ENCODE measurements around the gene CLSTN1.
"Not testable (repeated sequence)": the region's sequence is repeated elsewhere in the genome, so short reads cannot be mapped to it uniquely, and the experiment has no call there.

Gene CLSTN1

DNA sequence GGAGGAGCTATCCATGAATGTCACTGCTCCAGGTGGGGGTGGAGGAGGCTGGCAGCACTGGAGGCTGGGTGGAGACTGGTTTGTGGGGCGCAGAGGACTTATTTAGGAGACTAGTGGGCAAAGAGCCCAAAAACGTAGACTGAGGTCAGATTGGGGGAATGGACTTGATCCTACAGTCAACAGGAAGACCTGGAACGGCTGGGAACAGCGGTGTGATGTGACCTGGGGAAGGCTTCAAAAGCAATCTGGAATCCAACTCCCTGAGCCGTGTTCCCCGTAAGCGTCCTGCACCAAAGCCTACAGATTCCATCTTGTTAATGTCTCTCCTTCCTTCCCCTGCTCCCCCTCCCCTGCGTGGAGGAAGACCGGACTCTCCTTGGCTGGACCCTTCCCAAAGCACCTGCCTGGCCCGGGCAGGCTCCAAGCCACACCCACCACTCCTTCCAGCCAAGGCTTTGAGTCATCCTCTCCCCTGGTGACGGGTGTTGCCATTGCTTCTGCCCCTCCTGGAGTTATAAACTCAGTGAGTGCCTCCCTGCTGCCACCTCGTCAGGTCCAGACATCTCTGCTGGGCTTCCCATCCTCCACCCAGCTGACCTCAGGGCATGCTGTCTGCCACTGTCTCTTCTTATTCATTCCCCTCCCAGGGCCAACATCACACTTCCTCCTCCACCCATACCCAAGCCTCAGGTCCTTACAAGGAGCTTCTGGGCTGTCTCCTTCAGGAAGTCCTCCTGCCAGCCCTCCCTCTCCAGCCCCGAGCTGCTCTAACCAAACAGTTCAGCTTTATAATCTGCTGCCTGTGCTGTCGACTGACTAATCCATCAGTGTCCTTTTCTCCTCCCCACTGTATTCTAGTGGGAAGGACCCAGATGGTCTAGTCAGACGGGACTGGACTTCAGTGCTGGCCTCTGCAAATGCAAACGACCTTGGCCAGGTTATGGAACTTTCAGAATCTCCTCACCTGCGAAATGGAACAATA, 1.6 kb upstream of the CLSTN1 start:
- DNase-seq: peak; percentile 7

DNA sequence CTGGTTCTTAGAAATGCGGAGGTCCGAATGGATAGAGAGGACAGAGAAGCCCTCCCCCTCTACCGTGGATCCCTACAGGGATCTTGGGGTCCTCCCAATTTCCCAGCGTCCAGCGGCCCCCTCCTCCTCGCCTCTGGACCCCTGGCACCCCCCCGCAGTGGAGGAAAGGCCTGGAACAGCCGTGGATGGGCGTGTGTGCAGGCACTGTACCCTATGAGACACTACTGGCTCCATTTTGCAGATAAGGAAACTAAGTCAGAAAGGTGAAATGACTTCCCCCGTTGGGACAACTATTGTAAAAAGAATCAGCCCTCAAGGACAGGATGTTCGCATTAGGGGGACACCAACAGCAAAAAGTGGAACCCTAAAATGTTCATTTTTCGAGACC, 931 bp upstream of the CLSTN1 start:
- no peak for DNase-seq

DNA sequence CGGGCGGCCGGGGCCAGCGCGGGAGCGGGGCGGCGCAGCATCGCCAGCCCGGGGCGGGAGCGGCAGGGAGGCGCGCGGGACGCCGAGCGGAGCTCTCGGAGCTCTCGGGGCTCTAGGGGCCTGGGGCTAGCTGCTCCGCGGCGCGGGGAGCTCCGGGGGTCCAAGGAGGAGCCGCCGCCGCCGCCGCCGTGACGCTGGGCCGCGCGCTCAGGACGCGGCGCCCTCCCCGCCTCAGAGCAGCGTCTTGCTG, 147 bp downstream of the CLSTN1 start:
- DNase-seq: no peak

DNA sequence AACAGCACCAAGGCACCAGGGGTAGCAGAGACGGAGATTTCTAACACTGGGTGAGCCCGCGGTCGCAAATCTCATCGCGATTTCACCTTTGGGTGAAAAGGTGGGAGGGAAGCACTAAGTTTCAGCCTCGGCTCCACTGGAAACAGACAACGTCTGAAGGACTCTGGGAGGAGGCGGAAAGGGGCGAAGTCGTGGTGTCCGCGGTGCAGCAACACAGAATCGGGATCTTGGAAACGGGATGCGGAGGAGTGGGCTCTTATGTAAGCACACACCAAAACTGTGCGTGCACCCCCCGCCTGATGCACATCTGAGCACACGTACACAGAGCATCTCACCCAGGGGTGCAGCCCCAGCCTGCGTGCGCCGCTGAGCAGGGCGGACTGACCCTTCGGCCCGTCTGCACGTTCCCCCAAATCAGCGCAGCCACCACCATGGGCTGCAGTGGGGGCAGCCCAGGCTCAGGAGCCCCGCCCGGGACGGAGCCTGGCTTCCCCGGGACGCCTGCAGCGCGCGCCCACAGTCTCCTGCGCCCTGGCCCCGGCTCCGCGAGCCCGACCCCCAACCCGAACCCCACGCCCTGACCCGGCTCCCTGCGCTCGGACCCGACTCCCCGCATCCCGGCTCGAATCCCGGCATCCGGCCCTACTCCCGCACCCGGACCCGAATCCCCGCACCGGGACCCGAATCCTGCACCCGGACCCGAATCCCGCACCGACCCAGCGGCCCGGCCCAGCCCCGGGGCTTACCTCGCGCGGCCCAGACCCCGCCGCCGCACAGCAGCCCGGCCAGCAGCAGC, 670 bp downstream of the CLSTN1 start:
- no peak for DNase-seq

DNA sequence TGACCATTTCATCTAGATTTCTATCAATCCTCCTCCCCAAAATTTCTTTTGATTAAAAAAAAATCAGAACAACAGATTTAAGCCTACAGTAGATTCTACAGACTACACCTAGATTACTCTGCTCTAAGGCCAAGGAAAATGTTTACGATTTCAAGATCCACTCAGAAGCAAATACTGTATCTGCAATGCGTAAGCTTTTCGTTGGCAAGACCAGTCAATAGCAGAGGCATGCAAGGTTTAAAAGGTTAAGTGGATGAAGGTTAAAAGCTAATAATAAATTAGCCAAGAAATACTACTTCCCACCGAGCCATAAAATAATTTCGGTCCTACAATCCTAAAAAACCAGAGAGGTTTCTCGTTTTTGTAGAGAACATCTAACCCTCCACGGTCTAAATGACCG, 1.3 kb downstream of the CLSTN1 start:
- DNase-seq: no peak

DNA sequence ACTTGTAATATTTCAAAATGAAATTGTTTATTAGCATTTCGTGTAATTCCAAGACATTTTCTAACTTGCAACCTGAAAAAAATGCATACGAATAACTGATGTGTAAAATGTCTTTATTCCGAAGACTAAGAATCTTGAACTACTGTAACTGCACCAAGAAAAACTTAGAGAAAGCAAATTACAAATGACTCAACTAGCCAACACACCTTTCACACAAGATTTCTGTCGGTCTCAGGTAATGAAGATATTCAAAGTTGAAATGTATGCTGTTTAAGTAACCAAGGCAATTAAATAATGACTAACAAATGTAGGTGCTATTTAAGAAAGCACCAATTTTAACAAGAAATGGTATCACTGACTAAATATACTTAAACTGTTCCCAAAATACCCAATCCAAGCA, 2.1 kb downstream of the CLSTN1 start:
- no peak for DNase-seq

DNA sequence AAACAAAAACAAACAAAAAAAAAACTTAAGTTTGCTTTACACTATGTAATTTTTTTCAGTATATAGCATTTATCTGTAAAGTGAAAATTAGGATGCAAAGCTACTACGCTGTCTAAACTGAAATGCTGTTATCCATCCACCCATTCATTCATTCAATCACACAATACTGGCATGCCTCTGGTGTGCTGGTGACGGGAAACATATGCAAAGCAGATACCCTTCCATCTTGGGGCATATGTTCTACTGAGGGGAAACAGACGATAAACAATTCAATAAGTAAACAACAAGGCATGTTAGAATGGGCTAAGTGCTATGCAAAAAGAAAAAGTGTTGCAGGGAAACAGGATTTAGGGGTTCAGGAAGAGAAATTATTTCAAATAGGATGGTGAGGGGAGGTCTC, 3.2 kb downstream of the CLSTN1 start:
- no peak for DNase-seq

DNA sequence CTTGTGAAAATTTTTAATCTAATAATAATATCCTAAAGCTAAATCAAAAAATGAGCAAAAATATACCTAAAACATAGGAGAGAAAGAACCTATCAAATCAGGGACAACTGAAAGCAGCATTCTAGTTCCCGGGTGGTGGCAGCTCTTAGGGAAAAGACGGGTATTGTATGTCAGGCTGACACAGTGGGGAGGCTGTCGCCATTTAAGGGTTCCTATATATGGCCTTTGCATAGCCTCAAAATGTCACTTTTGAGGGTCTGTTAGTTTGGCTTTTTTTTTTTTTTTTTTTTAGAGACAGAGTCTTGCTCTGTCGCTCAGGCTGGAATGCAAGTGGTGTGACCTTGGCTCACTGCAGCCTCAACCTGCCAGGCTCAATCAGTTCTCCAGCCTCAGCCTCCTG, 6.0 kb downstream of the CLSTN1 start:
- no peak for DNase-seq

DNA sequence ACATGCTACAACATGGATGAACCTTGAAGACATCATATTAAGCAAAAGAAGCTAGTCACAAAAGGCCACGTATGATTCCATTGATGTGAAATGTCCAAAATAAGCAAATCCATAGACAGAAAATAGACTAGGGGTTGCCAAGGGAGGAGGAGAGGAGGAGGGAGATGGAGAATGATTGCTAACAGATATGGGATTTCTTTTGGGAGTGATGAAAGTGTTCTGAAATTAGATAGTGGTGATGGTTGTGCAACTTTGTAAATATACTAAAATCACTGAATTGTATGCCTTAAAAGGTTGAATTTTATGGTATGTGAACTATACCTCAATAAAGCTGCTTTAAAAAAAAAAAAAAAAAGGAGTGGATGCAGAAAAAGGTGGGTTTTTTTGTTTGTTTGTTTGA, 7.6 kb downstream of the CLSTN1 start:
- DNase-seq: no peak

DNA sequence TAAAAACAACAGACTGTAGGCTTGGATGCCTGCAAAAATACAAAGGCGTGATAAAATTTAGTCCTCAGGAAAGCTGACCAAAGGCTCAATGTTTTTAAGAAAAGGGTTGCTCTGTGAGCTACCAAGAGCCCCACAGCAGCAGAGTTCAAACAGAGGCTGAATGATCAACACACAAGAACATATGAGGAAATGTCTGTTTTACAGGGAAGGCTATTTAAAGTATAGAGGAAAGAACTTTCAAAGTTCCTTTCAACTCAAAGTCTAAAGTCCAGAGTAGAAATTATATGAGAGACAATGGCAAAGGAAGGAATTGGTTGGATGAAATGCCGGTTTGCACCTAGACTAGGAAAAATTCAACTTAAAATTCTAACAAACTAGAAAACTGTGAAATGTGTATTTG, 8.6 kb downstream of the CLSTN1 start:
- no peak for DNase-seq

DNA sequence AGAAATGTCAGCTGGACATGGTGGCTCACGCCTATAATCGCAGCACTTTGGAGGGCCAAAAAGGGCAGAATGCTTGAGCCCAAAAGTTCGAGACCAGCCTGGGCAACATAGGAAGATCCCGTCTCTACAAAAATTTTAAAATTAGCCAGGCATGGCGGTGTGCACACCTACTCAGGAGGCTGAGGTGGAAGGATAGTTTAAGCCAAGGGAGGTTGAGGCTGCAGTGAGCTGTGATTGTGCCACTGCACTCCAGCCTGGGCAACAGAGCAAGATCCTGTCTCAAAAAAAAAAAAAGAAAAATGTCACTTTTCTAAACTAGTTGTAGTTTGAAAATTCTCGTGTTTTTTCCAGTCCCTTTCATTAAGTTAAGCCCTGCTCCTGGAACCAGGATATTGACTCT, 9.1 kb downstream of the CLSTN1 start:
- DNase-seq: no peak

DNA sequence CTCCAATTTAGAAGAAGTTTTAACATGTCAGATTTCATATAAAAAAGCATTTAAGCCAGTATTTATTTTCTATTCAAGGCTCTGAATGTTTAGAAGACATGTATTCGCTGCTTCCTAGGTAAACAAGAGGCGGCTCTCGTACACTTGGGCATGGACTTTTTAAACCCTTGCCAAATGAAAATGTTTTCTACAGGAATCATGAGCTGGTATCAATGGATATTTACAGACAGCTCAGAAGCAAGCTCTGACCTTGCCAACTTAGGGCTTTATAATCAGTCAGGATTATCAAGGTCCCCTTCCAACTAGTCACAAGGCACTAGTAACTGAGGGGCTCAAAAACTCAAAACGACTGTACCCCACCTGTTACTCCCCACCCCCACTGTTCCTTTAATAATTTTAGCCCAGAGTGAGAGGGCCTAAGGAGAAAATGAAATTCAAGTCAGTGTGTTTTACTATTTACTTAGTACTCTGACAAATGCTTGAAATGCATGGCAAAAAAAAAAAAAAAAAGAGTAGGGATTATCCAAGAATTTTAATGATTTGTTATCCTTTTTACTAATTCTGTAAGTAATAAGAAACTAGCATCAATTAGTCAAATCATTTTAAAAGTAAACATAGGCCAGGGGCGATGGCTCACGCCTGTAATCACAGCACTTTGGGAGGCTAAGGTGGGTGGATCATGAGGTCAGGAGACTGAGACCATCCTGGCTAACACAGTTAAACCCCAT, 12.4 kb downstream of the CLSTN1 start:
- no peak for DNase-seq

DNA sequence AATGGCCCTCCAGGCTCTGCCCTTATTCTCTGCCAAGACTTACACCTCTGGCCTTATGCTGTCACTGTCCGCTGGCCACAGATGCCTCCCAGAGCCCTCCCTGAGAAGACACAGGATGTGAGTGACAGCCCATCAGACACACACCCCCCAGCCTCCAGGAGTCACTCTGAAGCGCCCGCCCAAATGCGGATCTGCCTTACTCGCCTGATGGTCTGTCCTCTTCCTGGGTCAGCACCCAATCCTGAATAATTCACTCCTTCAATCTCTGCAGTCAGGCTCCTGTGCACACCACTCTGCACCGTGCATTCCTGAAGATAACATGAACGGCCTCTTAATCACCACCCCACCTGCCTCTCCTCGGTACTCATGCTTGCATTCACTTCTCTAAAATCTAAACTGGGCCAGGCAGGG, 14.7 kb downstream of the CLSTN1 start:
- DNase-seq: no peak

DNA sequence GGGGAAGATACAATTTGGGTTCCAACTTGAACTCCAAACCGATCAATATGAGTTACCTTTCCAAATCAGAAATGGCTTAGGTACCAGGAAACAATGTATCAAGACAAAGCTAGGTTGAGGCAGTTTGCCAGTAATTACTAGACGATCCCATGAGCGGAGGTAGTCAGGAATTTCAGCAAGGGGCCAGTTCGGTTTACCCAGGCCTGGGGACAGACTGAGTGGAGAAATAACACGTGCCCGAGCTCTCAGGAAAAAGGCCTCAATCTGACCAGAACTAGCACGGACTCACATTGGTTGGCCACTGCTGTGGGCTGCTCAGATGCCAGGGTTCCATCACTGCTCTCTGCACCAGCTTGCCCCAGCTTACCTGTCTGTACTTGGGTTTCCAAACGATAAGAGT, 15.3 kb downstream of the CLSTN1 start:
- no peak for DNase-seq

DNA sequence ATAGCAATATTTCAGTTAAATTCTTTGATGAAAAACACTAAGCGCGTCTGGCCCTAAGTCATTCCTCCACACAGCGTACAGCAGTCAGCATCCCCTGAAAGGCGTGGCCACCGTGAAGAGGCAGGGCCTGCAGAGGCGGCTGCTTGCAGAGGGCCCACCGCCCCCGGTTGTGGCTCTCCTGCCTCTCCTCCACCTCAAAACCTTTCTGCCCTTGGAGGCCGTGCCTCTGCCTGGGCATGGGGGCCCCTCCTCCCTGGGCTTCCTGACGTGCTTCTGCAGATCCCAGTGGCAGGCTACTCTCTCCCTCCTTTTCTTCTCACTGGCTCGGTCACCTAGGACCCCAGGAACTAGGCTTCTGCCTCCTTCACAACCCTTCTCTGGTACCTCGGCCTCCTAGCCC, 16.2 kb downstream of the CLSTN1 start:
- DNase-seq: no peak

DNA sequence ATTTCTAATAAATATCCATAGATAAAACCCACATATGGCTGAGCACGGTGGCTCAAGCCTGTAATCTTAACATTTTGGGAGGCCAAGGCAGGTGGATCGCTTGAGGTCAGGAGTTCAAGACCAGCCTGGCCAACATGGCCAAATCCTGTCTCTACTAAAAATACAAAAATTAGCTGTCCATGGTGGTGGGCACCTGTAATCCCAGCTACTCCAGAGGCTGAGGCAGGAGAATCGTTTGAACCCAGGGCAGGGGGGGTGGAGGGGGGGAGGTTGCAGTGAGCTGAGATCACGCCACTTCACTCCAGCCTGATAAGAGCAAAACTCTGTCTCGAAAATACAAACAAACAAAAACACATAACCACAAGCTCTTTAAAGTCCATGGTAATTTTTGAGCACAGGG, 17.8 kb downstream of the CLSTN1 start:
- not testable (repeated sequence) for DNase-seq

DNA sequence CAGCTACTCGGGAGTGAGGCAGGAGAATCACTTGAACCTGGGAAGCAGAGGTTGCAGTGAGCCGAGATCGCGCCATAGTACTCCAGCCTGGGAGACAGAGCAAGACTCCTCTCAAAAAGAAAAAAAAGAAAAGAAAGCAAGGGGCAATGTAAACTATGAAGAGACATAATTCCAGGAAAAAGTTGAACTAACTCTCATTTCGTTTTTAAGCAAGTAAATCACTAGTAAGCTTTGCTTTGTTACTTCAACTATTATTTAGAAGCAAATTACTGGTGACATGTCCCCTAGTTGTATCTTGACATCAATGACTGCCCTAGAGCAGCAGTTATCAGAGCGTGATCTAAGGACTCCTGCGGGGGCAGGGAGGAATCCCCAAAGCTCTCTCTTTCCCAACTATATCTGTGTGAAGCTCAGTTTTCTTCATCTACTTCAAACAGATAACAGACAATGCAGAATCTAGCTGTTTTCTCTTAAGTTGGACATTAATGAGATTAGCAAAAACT, 18.7 kb downstream of the CLSTN1 start:
- DNase-seq: no peak

DNA sequence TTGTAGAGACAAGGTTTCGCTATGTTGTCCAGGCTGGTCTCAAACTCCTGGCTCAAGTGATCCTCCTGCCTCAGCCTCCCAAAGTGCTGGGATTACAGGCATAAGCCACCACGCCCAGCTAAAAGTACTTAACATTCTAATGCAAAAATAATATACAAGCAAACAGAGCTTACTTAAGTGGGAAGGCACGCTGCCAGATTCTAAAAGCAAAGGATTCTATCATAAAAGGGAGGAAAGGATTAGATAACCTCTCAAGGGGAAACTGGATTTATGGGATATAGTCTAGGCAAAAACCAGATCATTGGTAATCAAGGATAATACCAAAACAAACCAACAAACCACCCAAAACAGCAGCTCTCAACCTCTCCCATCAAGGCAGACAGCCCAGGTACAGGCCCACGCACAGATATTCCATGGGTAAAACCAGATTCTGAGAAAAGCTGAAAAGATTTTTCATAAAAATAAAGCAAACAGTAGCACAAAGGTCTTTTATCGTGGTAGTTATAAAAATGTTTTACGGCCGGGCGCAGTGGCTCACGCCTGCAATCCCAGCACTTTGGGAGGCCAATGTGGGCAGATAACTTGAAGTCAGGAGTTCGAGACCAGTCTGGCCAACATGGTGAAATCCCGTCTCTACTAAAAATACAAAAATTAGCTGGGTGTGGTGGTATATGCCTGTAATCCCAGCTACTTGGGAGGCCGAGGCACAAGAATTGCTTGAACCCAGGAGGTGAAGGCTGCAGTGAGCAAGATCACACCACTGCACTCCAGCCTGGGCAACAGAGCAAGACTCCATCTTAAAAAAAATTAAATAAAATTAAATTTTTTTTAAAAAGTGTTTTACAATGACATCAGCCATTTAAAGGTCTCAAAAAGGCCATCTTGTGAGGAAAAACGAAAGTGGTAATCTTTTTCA, 20.5 kb downstream of the CLSTN1 start:
- DNase-seq: not testable (repeated sequence)

DNA sequence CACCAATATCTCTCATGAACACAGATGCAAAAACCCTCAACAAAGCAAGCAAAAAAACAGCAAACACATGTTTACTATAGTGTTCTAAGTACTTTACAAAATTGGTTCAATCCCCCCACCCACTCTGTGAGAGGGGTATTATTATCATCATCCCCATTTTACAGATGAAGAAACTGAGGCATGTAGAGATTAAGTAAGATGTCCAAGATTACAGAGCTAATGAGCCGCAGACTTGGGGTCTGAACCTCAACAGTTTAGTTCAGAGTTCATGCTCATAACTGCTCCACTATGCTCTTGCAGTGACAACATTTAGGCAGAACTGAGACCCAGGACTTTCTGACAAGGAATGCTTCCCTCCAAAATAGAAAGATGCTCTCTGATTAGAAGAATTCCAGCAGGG, 21.9 kb downstream of the CLSTN1 start:
- DNase-seq: no peak

DNA sequence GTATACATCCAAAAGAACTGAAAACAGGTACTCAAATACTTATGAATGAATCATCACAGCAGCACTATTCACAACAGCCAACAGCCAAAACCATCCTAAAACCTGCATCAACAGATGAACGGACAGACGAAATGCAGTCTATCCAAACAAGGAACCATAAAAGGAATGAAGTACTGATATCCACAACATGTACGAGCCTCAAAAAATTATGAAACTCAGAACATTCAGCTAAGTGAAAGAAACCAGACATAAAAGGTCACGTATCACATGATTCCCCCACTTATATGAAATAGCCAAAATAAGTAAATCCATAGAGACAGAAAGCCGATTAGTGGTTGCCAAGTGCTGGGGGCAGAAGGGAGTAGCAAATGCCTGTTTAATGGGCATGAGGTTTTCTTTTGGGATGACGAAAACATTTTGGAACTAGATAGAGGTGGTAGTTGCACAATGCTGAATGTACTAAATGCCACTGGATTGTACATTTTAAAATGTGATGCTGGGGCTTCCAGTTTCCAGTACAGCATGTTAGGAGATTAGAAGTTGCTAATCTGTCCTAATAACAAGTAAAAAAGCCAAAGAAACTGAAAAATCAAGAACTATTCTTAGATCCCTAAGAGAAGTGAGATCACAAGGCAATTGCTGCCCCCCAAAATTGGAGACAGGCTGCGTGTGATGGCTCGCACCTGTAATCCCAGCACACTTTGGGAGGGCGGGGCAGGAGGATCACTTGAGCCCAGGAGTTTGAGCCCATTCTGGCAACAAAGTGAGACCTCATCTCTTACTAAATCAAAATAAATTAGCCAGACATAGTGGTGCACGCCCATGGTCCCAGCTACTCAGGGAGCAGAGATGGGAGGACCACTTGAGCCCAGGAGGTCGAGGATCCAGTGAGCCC, 25.3 kb downstream of the CLSTN1 start:
- no peak for DNase-seq

DNA sequence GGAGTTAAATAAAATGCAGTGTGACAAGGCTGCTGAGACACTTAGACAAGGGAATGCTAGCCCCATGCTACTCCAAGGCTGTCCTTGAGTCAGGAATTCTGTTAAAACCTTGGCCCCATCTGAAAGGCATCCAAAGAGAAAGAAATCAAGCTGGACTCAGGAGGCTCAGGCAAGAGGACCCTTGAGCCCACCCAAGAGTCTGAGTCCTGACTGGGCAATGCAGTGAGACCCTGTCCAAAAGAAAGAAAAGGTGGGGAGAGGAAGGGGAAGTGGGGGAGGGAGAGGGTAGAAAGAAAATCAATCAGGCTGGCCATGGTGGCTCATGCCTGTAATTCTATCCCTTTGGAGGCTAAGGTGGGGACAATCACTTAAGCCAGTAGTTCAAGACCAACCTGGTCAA, 26.7 kb downstream of the CLSTN1 start:
- DNase-seq: no peak

Data from NCI-H1105 (cell line).